Measurements from ENCODE around the gene GRM7.

The GRM7 gene

GRCh38 chr3:7095116-7095515, 234.2 kb downstream of the GRM7 start:
- Histone ChIP-seq H3K14ac (ENCODE audit: low read length) (no peak overlapping the region), H2BK12ac (ENCODE audit: low read length) (no peak overlapping the region), H3K27me3 (ENCODE audit: insufficient read depth, low read length) (no peaks in the 10 kb centered on the region), H2AFZ (ENCODE audit: insufficient read depth, low read length, poor library complexity) (no peak overlapping the region), H2AK5ac (ENCODE audit: low read length) (no peak overlapping the region), H3K18ac (ENCODE audit: low read length) (no peak overlapping the region), H3K23ac (ENCODE audit: low read length) (no peak overlapping the region), H3K4me2 (ENCODE audit: low read length) (no peak overlapping the region), H3K4me3 (ENCODE audit: low read depth, low read length) (no peak overlapping the region), H3K9me3 (ENCODE audit: insufficient read depth, low read depth, low read length) (no peaks in the 10 kb centered on the region), H3K79me2 (ENCODE audit: control insufficient read depth, insufficient read depth, low read length, poor library complexity) (no peaks in the 10 kb centered on the region), H3K4ac (ENCODE audit: low read depth, low read length) (no peak overlapping the region), H4K8ac (ENCODE audit: low read depth, low read length) (no peak overlapping the region), H3K9ac (ENCODE audit: low read length) (no peak overlapping the region), H3K27ac (ENCODE audit: low read depth, low read length) (no peak overlapping the region), H4K12ac (ENCODE audit: low read depth, low read length) (no peak overlapping the region), H4K91ac (ENCODE audit: low read depth, low read length) (no peak overlapping the region), H2BK120ac (ENCODE audit: insufficient read depth, low read length, poor library complexity) (no peak overlapping the region), H3K79me1 (ENCODE audit: low read length) (no peaks in the 10 kb centered on the region), H3K36me3 (ENCODE audit: control insufficient read depth in 1 of 2, insufficient read depth in 2 of 2, low read length in 2 of 2) (no peaks in the 10 kb centered on the region), H3K4me1 (ENCODE audit: control insufficient read depth in 1 of 2, insufficient read depth in 2 of 2, low read length in 2 of 2) (no peaks in the 10 kb centered on the region), H2BK5ac (ENCODE audit: low read depth, low read length, poor library complexity) (no peak overlapping the region)
- no peak for DNase-seq
- WGBS (ENCODE audit: extremely low coverage, insufficient coverage, insufficient read length): no CpG with 5 or more reads among the region's 1 CpG

DNA sequence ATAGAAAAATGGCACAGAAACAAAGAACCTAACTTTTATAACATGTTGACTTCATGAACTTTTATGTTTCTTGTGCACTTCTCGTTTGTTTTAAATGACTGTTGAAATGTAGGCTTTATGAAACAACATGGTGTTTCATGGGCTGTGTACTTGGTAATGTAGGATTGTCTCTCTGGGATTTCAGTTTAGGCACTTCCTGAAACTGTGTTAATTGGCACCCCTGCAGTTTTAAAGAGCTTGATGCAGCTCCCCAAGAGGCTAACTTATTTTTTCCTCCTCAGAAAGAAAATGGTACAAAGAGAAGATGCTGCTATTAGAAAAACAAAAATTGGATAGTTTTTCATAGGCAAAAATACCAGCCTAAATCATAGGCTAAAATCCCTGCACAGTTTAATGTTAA, 239.2 kb downstream of the GRM7 start:
- Histone ChIP-seq H3K4me3 (ENCODE audit: low read depth, low read length) (no peak overlapping the region), H3K79me1 (ENCODE audit: low read length) (no peaks in the 10 kb centered on the region), H3K4ac (ENCODE audit: low read depth, low read length) (no peak overlapping the region), H4K91ac (ENCODE audit: low read depth, low read length) (no peak overlapping the region), H3K4me1 (ENCODE audit: control insufficient read depth in 1 of 2, insufficient read depth in 2 of 2, low read length in 2 of 2) (no peaks in the 10 kb centered on the region), H3K23ac (ENCODE audit: low read length) (no peak overlapping the region), H3K4me2 (ENCODE audit: low read length) (no peak overlapping the region), H2BK120ac (ENCODE audit: insufficient read depth, low read length, poor library complexity) (no peak overlapping the region), H3K18ac (ENCODE audit: low read length) (no peak overlapping the region), H3K27me3 (ENCODE audit: insufficient read depth, low read length) (no peaks in the 10 kb centered on the region), H3K27ac (ENCODE audit: low read depth, low read length) (no peak overlapping the region), H4K12ac (ENCODE audit: low read depth, low read length) (no peak overlapping the region), H3K9me3 (ENCODE audit: insufficient read depth, low read depth, low read length) (no peaks in the 10 kb centered on the region), H3K14ac (ENCODE audit: low read length) (no peak overlapping the region), H2BK12ac (ENCODE audit: low read length) (no peak overlapping the region), H2BK5ac (ENCODE audit: low read depth, low read length, poor library complexity) (no peak overlapping the region), H3K9ac (ENCODE audit: low read length) (no peak overlapping the region), H4K8ac (ENCODE audit: low read depth, low read length) (no peak overlapping the region), H2AK5ac (ENCODE audit: low read length) (no peak overlapping the region), H3K36me3 (ENCODE audit: control insufficient read depth in 1 of 2, insufficient read depth in 2 of 2, low read length in 2 of 2) (no peaks in the 10 kb centered on the region), H3K79me2 (ENCODE audit: control insufficient read depth, insufficient read depth, low read length, poor library complexity) (no peaks in the 10 kb centered on the region), H2AFZ (ENCODE audit: insufficient read depth, low read length, poor library complexity) (no peak overlapping the region)
- DNase-seq: no peak
- no CpG with 5 or more reads among the region's 1 CpG for whole genome bisulfite sequencing (ENCODE audit: extremely low coverage, insufficient coverage, insufficient read length)

GRCh38 chr3:7106635-7107034, 245.7 kb downstream of the GRM7 start:
- Histone ChIP-seq H2BK5ac (ENCODE audit: low read depth, low read length, poor library complexity) (no peak overlapping the region), H4K12ac (ENCODE audit: low read depth, low read length) (no peak overlapping the region), H3K4me1 (ENCODE audit: control insufficient read depth in 1 of 2, insufficient read depth in 2 of 2, low read length in 2 of 2) (no peaks in the 10 kb centered on the region), H3K4ac (ENCODE audit: low read depth, low read length) (no peak overlapping the region), H2BK12ac (ENCODE audit: low read length) (no peak overlapping the region), H4K91ac (ENCODE audit: low read depth, low read length) (no peak overlapping the region), H2BK120ac (ENCODE audit: insufficient read depth, low read length, poor library complexity) (no peak overlapping the region), H3K79me1 (ENCODE audit: low read length) (no peaks in the 10 kb centered on the region), H3K9ac (ENCODE audit: low read length) (no peak overlapping the region), H3K27me3 (ENCODE audit: insufficient read depth, low read length) (no peaks in the 10 kb centered on the region), H3K4me3 (ENCODE audit: low read depth, low read length) (no peak overlapping the region), H3K9me3 (ENCODE audit: insufficient read depth, low read depth, low read length) (no peaks in the 10 kb centered on the region), H3K79me2 (ENCODE audit: control insufficient read depth, insufficient read depth, low read length, poor library complexity) (no peaks in the 10 kb centered on the region), H4K8ac (ENCODE audit: low read depth, low read length) (no peak overlapping the region), H3K14ac (ENCODE audit: low read length) (no peak overlapping the region), H3K4me2 (ENCODE audit: low read length) (no peak overlapping the region), H3K36me3 (ENCODE audit: control insufficient read depth in 1 of 2, insufficient read depth in 2 of 2, low read length in 2 of 2) (no peaks in the 10 kb centered on the region), H2AFZ (ENCODE audit: insufficient read depth, low read length, poor library complexity) (no peak overlapping the region), H3K23ac (ENCODE audit: low read length) (no peak overlapping the region), H2AK5ac (ENCODE audit: low read length) (no peak overlapping the region), H3K27ac (ENCODE audit: low read depth, low read length) (no peak overlapping the region), H3K18ac (ENCODE audit: low read length) (no peak overlapping the region)
- no peak for DNase-seq
- WGBS (ENCODE audit: extremely low coverage, insufficient coverage, insufficient read length): no CpG with 5 or more reads among the region's 1 CpG

DNA sequence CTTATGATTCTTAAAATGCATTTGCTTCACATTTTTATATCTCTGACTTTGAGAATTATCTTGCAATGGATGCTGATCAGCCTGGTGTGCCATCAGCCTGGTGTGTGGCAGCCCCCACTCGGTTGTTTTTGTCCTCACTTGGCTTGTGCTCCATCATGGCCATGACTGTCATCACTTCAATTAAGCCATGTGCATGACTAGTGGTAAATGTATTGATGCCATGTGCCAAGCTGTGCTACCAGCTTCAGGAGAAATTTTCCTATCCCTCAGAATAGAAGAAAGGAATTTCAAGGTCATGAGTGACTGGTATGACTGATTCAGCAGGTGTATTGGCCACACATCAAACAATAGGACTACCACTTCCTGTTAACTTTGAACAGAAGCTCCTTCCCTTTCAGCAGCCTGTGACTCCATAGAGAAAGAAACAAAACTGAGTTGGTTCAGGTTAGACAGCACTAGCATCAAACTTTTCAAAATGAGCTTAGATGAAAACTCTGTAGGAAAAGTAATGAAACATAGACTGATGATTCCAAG, 251.7 kb downstream of the GRM7 start:
- Histone ChIP-seq H2AFZ (ENCODE audit: insufficient read depth, low read length, poor library complexity) (no peak overlapping the region), H3K79me2 (ENCODE audit: control insufficient read depth, insufficient read depth, low read length, poor library complexity) (no peaks in the 10 kb centered on the region), H2BK5ac (ENCODE audit: low read depth, low read length, poor library complexity) (no peak overlapping the region), H3K4me3 (ENCODE audit: low read depth, low read length) (no peak overlapping the region), H3K9ac (ENCODE audit: low read length) (no peak overlapping the region), H3K23ac (ENCODE audit: low read length) (no peak overlapping the region), H2BK120ac (ENCODE audit: insufficient read depth, low read length, poor library complexity) (no peak overlapping the region), H3K14ac (ENCODE audit: low read length) (no peak overlapping the region), H3K9me3 (ENCODE audit: insufficient read depth, low read depth, low read length) (no peaks in the 10 kb centered on the region), H2BK12ac (ENCODE audit: low read length) (no peak overlapping the region), H4K8ac (ENCODE audit: low read depth, low read length) (no peak overlapping the region), H3K79me1 (ENCODE audit: low read length) (no peaks in the 10 kb centered on the region), H3K36me3 (ENCODE audit: control insufficient read depth in 1 of 2, insufficient read depth in 2 of 2, low read length in 2 of 2) (no peaks in the 10 kb centered on the region), H4K12ac (ENCODE audit: low read depth, low read length) (no peak overlapping the region), H3K4me1 (ENCODE audit: control insufficient read depth in 1 of 2, insufficient read depth in 2 of 2, low read length in 2 of 2) (no peaks in the 10 kb centered on the region), H3K4me2 (ENCODE audit: low read length) (no peak overlapping the region), H3K27me3 (ENCODE audit: insufficient read depth, low read length) (no peaks in the 10 kb centered on the region), H2AK5ac (ENCODE audit: low read length) (no peak overlapping the region), H4K91ac (ENCODE audit: low read depth, low read length) (no peak overlapping the region), H3K18ac (ENCODE audit: low read length) (no peak overlapping the region), H3K27ac (ENCODE audit: low read depth, low read length) (no peak overlapping the region), H3K4ac (ENCODE audit: low read depth, low read length) (no peak overlapping the region)
- DNase-seq: no peak
- WGBS (ENCODE audit: extremely low coverage, insufficient coverage, insufficient read length): no CpG with 5 or more reads among the region's 1 CpG
